GM21576 (cell line): Measurements from ENCODE around the gene SCN1B.
A peak's percentile ranks its signal among the peaks of the same experiment; 100 is the strongest.
"Not testable (repeated sequence)": the region's sequence is repeated elsewhere in the genome, so short reads cannot be mapped to it uniquely, and the experiment has no call there.

Experiments used
- ATAC-seq: cut with Tn5 transposase; IDR thresholded peaks from one replicate; pipeline ENCODE4 v1.9.1; 2021; ENCODE audit warnings: mild to moderate bottlenecking, moderate library complexity; ENCODE audit not compliant: unreplicated experiment

Gene SCN1B

GRCh38 chr19:35034588-35035382 is 4.5 kb downstream of the SCN1B start:
- ATAC-seq = no peak

- ATAC-seq = no peak
Measured at GRCh38 chr19:35037716-35038622, 7.7 kb downstream of the SCN1B start.

DNA sequence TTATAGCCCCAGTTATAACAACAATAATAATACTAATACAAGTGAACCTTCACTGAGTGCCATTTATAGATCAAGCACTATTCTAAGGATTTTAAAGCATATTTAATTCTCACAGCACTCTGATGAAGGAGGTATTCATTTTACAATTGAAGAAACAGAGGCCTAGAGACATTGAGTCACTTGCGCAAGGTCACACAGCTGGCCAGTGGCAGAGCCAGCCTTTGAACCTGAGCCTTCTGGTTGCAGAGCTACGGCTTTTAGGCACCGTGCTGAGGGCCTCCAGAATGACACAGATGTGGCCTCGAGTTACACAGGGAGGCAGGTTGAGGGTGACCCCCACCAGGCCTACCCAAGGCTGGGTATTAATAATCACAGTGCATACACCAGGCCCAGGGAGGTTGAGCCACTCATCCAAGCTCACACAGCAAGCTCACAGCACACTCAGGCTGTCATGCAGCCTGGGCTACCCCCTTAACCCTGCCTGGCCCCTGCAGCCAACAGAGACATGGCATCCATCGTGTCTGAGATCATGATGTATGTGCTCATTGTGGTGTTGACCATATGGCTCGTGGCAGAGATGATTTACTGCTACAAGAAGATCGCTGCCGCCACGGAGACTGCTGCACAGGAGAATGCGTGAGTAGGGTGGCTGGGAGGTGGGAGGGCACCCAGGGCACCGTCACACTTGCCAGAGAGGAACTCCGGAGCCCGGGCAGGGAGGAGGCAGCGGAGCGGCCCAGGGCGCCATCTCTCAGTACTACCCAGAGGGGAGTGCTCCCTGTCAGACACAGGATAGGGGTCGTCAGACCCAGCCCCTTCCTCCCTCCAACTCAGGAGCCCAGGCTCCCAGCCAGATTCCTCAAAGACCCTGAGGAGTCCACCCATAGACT is 8.6 kb downstream of the SCN1B start:
- ATAC-seq = no peak

GRCh38 chr19:35039881-35040825 is 9.9 kb downstream of the SCN1B start:
- ATAC-seq = no peak

GRCh38 chr19:35040826-35041547 is 10.7 kb downstream of the SCN1B start:
- no peak for ATAC-seq

GRCh38 chr19:35041548-35042055 is 11.3 kb downstream of the SCN1B start, which contains the start of gene HPN:
TSS of gene HPN (plus strand) at chr19:35041721. CDS start at chr19:35042507, 786 bp downstream.
- ATAC-seq = no peak

DNA sequence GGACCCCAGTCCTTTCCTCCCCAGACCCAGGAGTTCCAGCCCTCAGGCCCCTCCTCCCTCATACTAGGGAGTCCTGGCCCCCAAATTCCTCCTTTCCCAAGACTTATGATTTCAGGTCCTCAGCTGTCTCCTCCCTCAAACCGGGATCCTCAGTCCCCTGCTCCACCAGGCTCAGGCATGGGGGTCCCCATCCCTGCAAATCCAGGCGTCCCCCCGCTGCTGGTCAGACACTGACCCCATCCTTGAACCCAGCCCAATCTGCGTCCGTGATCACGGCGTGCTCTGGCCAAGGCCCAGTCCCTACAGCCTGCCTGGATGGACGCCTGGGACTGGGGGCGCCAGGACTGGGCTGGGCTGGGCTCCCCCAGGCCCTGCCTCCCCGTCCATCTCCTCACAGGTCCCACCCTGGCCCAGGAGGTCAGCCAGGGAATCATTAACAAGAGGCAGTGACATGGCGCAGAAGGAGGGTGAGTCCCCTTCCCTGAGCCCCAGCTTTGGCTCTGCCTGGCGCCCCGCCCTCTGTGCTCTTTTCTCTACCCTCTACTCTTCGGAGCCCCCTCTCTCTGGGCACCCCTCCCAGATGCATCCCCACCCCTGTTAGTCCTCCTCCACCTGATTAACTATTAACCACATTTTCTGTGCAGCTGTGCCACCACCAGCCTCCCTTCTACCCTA is 11.9 kb downstream of the SCN1B start:
- no peak for ATAC-seq

DNA sequence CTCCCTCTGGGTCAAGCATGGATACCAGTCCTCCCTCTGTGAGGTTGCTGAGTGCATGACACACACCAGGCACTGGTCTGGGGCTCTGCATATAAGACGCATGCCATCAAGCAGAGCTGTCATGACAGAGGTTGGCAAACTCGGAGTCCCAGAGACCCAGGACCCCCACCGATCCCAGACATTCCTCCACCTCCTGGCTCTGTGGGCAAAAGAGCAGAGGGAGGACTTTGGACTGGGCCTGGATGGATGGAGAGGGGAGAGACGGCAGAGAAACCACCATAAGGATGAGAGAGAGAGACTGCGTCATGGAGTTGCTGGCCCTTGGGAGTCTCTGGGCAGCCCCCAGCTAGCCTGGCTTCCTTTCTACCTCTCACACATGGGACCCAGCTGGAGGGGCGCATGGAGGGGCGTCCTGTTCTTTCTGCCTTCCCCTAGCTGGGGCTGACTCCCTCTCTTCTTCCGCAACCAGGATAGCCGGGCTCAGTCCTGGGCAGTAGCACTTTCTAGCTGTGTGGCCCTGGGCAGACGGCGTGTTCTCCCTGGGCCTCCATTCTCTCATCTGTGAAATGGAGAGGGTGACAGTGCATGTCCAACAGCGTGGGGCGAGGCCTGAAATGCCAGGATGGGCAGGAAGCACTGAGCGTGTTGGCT is 12.8 kb downstream of the SCN1B start:
- ATAC-seq = no peak

- no peak for ATAC-seq
Measured at GRCh38 chr19:35043906-35044305, 13.6 kb downstream of the SCN1B start.

DNA sequence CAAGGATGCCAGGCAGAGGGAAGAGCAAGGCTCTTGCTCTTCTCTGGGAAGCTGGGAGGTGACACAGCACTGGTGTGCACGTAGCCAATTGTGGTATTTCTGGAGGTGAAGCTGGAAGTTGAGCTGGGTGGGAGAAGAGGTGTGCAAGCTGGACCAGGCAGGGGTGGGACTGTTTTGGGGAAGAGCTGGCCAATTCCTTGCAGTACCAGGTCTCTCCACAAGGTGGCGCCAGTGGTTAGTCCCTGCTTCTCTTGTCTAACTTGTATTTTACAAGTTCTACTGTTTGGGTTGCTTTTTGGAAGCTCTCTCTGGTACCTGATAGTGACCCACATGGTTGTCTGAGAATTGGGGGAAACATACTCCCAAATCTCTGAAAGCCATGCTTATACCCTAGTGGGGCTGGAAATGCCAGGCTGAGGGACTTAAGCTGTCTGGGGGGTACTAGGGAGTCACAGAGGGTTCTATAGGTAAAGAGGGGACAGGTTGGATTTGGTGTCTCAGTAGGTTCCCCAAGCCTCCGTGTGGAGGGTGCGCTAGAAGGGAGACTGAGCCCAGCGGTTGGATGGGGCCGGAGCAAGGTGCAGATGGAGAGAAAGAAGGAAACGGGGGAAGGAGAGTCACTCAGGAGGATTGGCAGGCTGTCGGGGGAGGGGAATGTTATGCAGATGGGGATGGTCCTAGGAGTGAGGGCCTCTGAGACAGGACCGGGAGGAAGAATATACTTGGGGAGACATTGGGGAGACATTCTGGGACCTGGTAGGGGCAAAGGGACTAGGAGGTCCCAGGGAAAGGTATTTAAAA is 14.2 kb downstream of the SCN1B start:
- no peak for ATAC-seq

- ATAC-seq = peak; percentile 59
Measured at GRCh38 chr19:35045667-35046300, 15.5 kb downstream of the SCN1B start.

GRCh38 chr19:35046461-35046860 is 16.2 kb downstream of the SCN1B start:
- no peak for ATAC-seq

- ATAC-seq = no peak
Measured at GRCh38 chr19:35048911-35049411, 18.7 kb downstream of the SCN1B start.

GRCh38 chr19:35049456-35049855 is 19.2 kb downstream of the SCN1B start:
- no peak for ATAC-seq

GRCh38 chr19:35050662-35051061 is 20.4 kb downstream of the SCN1B start:
- ATAC-seq = not testable (repeated sequence)

DNA sequence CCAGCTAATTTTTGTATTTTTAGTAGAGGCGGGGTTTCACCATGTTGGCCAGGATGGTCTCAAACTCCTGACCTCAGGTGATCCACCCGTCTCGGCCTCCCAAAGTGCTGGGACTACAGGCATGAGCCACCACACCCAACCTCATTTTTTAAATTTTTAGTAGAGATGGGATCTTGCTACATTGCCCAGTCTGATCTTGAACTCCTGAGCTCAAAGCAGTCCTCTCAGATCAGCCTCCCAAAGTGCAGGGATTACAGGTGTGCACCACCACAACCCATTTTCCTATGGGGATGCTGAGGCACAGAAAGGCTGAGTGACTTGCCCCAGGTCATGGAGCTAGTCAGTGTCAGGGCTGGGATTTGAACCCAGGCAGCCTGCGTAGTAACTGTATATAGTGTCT is 21.0 kb downstream of the SCN1B start:
- not testable (repeated sequence) for ATAC-seq
